SJSA1 (cell line): ENCODE data around the gene MTCH1. TPM values are rescaled to one million over a fixed set of nuclear protein-coding genes. Genes with fewer than 3 reads are reported as not detected.
"Not testable (repeated sequence)": the region's sequence is repeated elsewhere in the genome, so short reads cannot be mapped to it uniquely, and the experiment has no call there.

Source experiments
- DNase-seq, 2 experiments: peaks; one replicate each; pipeline ENCODE4 v3.0.0-alpha.2; 2015 to 2020; ENCODE audit warnings: low spot score in 2 of 2, low read depth in 1 of 2
- H3K27ac ChIP-seq: fragments of 250-450 bp; sonication (Bioruptor Pico); 2 replicates; pipeline ENCODE4 v1.5.1; 2020; ENCODE audit warnings: mild to moderate bottlenecking, moderate library complexity
- H3K27me3 ChIP-seq: fragments of 250-450 bp; sonication (Bioruptor Pico); replicated peaks from 2 replicates; pipeline ENCODE4 v1.5.1; 2020; ENCODE audit warnings: mild to moderate bottlenecking, moderate library complexity
- H3K36me3 ChIP-seq: fragments of 250-450 bp; sonication (Bioruptor Pico); 2 replicates; pipeline ENCODE4 v1.5.1; 2020; ENCODE audit warnings: mild to moderate bottlenecking
- H3K4me1 ChIP-seq: fragments of 250-450 bp; sonication (Bioruptor Pico); replicated peaks from 2 replicates; pipeline ENCODE4 v1.6.1; 2021; ENCODE audit warnings: mild to moderate bottlenecking
- H3K4me3 ChIP-seq: fragments of 250-450 bp; sonication (Bioruptor Pico); 2 replicates; pipeline ENCODE4 v1.5.1; 2020; ENCODE audit warnings: mild to moderate bottlenecking
- H3K9me3 ChIP-seq: fragments of 250-450 bp; sonication (Bioruptor Pico); replicated peaks from 2 replicates; pipeline ENCODE4 v1.5.1; 2020; ENCODE audit warnings: mild to moderate bottlenecking
- total RNA-seq: library from RNA; depleted of rRNA; stranded (reverse); fragments of >200 nt; shearing (Covaris generic); gene quantifications from 2 replicates; pipeline ENCODE4 v1.2.3, GENCODE V29; 2014

The MTCH1 gene
- total RNA-seq, 1 experiment from 2014 or later = 297 TPM

DNA sequence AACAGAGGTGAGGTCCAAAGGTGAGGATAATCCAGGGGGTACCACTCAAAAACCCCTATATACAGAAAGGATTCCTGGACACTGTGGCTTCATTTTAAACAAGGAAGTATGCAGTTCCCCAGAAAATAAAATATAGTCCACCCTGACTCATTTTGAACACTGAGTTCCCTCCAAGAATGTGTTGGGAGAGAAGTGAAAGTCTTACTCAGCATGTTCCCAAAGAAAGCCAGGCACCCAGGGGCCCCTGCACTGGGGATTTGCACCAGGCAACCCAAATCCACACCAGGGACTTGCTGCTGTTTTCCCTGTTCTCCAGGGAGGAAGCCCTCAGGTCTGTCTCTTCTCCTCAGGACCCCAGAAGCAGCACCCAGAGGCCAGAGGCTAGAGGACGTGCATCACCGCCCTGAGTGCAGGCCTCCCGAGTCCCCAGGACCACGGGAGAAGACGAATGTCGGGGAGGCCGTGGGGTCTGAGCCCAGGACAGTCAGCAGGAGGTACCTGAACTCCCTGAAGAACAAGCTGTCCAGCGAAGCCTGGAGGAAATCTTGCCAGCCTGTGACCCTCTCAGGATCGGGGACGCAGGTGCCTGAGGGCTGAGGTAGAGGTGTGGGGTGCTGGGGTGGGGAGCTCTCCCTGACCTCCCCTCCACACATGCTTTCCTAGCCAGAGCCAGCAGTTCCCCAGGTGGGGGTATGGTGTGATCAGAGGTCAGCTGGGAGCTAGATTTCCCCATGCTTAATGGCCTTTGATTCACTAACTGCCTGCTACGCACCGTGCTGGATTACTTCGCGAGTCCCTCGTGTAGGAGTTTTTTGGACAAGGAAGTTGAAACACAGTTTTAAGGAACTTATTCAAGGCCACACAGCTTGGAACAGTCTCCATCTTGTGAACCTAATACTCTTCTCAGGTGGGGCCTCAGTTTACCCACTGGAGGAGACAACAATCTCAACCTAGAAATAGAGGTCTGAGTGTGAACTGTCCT lies 22.8 kb upstream of the MTCH1 start:
- Histone ChIP-seq H3K27ac (no peak overlapping the region), H3K27me3 (no peaks in the 10 kb centered on the region), H3K4me3 (no peak overlapping the region), H3K4me1 (peaks cover 8% of the 10 kb centered on the region; the same call in 1 of the 2 replicates), H3K9me3 (no peaks in the 10 kb centered on the region), H3K36me3 (no peaks in the 10 kb centered on the region)
- DNase-seq = no peak

DNA sequence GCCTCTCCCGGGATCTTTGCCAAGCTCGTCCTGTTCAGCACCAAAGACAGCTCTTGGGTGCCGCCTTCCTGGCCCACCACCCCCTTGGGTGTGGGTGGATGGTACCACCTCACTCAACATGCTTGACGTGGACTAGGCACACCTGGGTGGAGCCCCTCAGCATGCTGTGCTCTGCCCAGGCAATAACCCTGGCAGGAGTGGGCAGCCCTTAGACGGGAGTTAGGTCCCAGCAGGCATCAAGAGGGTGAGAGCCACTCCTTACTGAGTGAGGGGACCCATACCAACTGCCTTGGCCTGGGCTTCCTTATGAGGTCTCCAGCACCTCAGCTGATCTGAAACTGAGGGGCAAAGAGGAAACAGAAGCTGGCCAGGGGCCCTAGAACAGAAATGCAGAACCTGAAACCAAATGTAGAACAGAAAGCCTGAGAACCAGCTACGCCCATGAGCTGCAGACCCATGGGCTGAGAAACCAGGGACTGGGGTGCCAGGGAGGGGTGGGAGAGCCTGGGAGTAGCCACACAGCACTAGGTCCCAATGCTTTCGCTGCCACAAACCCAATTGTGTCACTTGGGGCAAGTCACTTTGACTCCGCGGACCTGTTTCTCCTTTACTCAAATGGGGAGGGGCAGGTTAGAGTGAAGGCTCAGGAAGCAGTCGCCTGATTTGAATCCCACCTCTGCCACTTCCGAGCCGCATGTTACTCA lies 21.5 kb upstream of the MTCH1 start:
- Histone ChIP-seq H3K4me3 (no peak overlapping the region), H3K36me3 (no peaks in the 10 kb centered on the region), H3K27me3 (no peaks in the 10 kb centered on the region), H3K9me3 (no peaks in the 10 kb centered on the region), H3K27ac (no peak overlapping the region), H3K4me1 (peaks cover 8% of the 10 kb centered on the region; the same call in 1 of the 2 replicates)
- DNase-seq = no peak

DNA sequence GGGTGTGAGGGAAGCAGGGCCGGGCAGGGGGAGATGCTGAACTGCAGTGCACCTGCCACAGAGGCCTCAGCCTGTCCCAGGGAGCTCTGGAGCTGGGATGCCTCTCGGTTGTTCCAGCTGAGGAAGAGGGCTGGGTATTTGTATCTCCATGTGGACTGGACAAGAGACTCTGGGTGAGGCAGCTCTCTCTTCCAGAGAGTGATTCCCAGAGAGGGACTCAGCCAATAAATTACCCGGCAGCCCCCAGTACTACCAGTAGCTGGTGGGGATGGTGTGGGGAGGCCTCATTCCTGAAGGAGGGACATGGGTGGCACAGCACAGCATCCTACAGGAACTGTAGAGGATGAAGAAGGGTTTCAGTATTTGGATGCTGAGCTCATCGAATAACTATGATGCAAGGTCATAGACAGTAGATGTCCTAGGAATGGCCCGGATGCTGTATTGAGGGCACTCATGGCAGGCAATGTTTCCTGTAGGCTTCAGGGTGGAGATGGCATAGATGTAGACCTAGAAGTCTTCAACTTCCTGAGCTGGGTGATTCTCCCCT lies 20.9 kb upstream of the MTCH1 start:
- no peak overlapping the region for H3K27ac ChIP-seq
- H3K27me3 ChIP-seq = no peaks in the 10 kb centered on the region
- no peak overlapping the region for H3K4me3 ChIP-seq
- no peak for DNase-seq
- no peaks in the 10 kb centered on the region for H3K9me3 ChIP-seq
- no peaks in the 10 kb centered on the region for H3K36me3 ChIP-seq
- H3K4me1 ChIP-seq = peaks cover 8% of the 10 kb centered on the region; the same call in 1 of the 2 replicates

DNA sequence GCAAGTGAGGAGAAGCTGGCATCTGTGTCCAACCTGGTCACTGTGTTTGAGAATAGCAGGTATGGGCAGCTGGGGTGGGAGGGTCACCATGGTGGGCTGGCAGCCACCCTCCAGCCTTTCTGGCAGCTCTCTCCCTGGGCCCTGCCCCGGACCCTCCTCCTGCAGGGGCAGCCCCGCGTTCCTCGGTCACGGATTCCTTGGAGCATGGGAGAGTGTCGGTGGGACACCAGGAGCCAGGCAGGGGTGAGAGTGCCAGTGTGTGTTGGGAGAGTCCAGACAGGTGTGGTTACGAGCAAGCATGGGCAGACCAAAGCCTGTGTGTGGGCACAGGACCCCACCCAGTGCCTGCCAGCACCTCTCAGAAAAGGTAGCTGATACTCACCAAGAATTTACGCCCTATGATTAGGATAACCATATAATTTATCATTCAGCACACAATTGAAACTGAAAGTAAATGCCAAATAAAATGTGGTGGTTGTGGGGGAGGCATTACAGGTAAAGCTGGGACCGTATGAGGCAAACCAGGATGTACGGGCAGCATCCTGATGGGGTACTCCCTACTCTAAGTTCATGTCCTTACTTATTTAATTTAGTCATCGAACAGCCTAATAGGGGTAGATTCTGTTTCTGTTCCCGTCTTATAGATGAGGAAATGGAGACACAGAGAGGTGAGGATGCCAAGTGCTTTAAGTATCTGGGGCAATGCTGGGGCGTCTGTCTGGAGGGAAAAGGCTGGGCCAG lies 20.0 kb upstream of the MTCH1 start:
- no peaks in the 10 kb centered on the region for H3K27me3 ChIP-seq
- no peak overlapping the region for H3K4me3 ChIP-seq
- peaks cover 8% of the 10 kb centered on the region; the same call in 1 of the 2 replicates for H3K4me1 ChIP-seq
- H3K27ac ChIP-seq = no peak overlapping the region
- no peaks in the 10 kb centered on the region for H3K9me3 ChIP-seq
- H3K36me3 ChIP-seq = no peaks in the 10 kb centered on the region
- DNase-seq = no peak

DNA sequence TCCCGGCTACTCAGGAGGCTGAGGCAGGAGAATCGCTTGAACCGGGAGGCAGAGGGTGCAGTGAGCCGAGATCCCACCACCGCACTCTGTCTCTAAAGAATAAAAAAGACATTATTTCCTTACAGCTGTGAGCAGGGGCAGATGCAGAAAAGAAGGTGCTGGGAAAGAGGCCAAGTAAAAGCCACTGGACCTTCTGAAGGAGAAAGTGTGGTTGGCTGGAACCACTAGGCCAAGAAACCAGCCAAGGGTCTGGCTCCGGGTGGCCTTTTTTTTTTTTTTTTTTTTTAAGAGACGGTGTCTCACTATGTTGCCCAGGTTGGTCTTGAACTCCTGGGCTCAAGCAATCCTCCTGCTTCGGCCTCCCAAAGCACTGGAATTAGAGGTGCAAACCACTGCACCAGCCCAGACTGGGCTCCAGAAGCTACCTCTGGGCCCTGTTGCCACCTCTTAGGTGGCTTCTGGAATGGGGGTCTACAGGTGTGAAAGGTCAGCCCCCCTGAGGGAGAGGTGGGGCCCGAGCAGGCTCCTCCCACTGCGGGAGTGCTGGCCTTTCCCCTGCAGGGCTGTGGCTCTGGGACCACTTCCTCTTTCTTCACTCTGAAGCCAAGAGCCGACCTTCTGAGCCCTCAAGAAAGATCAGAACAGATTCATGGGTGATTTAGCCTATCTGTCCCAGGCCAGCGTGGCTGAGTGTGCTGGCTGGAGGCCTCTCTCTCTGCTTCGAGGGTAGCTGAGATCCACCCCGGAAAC lies 19.2 kb upstream of the MTCH1 start, which contains the start of gene FGD2:
Gene FGD2 (plus strand): TSS at position 595 of the 750 bp plus-strand sequence. CDS start 163 bp downstream, outside the sequence.
- peaks cover 8% of the 10 kb centered on the region; the same call in 1 of the 2 replicates for H3K4me1 ChIP-seq
- H3K36me3 ChIP-seq = no peaks in the 10 kb centered on the region
- H3K27me3 ChIP-seq = no peaks in the 10 kb centered on the region
- no peaks in the 10 kb centered on the region for H3K9me3 ChIP-seq
- no peak for DNase-seq
- H3K4me3 ChIP-seq = no peak within 1 kb of the TSS
- no peak within 1 kb of the TSS for H3K27ac ChIP-seq

DNA sequence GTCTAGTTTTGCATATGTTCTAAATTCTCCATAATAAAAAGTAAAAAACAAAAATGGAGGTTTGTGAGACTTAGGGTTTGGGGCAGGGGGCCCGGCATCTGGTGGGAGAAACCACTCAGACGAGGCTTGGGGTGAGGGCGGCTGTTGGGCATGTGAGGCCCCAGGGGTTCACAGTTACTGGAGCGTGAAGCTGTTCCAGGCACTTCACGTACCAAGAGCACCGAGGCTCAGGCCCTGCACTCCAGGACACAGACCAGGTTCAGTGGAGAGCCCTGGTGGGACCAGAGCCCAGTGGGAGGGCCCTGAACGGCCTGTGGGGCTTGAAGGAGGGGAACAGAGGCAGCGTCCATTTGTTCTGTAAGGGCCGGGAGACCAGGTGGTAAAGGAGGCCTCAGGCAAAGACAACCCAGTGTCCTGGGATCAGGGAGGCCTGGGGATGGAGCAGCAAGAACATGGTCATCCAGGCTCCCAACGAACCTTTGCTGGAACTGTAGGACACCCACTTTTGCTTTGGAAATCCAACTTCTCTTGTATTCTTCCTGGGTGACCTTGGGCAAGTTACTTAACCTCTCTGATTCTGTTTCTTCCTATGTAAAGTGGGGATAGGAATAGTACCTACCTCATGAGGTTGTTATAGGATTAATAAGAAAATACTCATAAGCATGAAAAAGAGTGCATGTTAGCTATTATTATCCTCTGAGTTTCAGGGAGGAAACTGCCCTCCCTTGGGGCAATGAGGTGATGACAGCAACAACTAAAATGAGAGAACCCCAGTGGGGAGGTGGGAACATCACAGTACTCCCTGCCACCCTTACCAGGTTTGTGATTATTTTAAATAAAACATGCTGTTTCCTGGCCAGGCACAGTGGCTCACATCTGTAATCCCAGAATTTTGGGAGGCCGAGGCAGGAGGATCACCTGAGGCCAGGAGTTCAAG lies 18.3 kb upstream of the MTCH1 start:
- Histone ChIP-seq H3K4me3 (no peak overlapping the region), H3K36me3 (no peaks in the 10 kb centered on the region), H3K4me1 (peaks cover 8% of the 10 kb centered on the region; the same call in 1 of the 2 replicates), H3K9me3 (no peaks in the 10 kb centered on the region), H3K27ac (no peak overlapping the region), H3K27me3 (no peaks in the 10 kb centered on the region)
- DNase-seq = no peak

DNA sequence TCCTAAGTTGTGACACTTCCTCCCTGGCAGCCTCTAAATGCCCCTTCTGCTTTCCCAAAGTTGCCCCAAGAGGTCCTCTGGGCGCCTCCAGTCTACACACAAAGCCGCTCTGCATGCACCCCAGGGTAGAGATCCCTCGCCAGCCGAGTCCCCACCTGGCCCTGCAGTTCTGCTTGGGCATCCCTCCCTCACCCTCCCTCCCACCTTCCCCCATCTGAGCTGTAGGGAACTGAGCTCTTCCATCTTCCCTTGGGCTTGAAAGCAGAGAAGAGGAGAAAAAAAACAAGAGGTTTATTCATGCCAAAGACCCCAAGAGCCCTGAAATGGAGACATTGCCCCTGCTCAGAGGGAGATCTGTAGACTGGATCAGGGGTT lies 13.7 kb upstream of the MTCH1 start:
- Histone ChIP-seq H3K9me3 (no peaks in the 10 kb centered on the region), H3K4me1 (no peaks in the 10 kb centered on the region), H3K36me3 (no peaks in the 10 kb centered on the region), H3K4me3 (no peak overlapping the region), H3K27ac (no peak overlapping the region), H3K27me3 (no peaks in the 10 kb centered on the region)
- DNase-seq = no peak

DNA sequence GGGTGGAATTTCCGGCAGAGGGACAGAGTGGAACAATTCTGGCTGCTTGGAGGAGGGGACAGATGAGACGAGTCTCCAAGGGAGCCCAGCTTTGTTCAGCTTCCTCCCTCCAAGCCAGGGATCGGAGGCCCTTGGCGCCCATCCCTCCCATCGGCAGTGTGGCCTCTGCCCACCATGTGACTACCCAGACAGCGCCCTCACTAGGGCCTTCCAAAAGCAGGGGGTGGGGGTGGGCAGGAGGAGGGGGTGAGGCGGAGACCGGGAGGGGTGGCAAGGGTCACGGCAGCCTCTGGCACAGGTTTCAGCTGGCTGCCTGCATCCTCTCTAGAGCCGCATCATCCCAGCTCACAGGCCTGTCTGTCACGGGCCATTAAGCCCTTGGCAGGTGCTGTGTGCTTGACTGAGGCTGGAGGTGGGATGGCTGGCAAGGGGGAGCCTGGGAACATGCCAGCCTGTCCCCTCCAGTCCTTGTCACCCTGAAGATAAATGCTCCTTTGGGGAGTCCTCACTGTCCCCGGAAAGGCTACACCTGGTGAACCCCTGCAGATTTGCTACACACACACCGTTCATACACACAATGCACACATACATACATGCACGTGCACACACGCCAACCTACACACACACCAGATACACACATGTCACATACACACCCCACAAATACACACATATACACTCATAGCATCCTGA lies 13.2 kb upstream of the MTCH1 start:
- DNase-seq = no peak
- Histone ChIP-seq H3K4me1 (no peaks in the 10 kb centered on the region), H3K4me3 (no peak overlapping the region), H3K27ac (no peak overlapping the region), H3K27me3 (no peaks in the 10 kb centered on the region), H3K9me3 (no peaks in the 10 kb centered on the region), H3K36me3 (no peaks in the 10 kb centered on the region)

DNA sequence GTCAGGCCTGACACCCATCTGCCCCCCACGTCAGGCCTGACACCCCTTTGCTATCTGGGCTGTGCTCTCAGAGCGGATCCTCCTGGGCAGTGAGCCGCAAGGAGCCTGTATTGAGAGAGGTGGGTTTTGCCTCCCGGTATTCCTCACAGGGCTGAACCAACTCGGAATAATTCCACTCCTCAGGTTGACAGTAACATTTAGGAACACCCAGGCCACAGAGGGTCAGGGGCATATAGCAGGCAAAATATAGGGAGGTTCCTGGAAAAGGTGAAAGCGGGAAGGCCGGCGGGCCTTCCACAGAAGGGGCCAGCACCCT lies 12.7 kb upstream of the MTCH1 start:
- H3K9me3 ChIP-seq = no peaks in the 10 kb centered on the region
- no peak overlapping the region for H3K4me3 ChIP-seq

DNA sequence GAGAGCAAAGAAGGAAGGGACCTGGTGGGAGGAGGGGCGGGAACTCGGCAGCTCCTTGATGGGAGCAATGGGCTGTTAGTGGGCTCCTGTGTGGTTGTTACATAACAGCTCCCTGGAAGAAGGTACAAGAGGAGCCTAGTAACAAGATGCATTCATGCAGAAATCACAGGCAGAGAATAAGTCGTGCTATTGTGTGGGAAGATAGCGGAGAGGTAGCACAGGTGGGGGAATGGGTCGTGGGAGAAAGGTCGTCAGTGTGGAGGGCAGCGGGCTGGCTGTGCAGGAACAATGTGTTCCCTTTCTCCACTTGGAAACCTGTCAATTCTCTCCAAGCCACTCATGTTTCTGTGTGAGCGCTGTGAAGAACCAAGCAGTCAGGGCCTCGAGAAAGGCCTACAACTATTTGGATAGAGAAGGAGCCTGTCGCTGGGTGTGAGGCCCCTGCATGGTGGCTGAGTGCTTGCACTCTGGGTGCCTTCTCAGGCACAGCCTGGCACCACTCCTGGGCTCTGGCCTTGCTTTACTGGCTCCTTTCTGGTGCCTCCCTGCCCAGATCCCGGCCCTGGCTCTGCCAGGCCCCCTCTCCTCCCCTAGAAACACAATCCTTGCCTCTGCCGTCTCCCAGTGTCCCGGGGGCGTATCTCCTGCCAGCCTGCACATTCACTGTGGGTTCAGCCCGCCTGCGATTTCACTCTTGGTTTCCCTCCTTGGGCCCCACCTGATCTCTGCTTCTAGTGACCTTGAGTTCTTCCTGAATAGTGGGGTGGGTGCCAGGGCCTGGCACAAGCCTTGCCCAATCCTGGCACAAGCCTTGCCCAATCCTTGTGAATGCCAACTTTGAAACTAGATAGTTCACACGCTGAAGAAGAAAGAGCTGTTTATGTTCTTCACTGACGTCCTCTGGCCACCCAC lies 12.1 kb upstream of the MTCH1 start:
- no peak overlapping the region for H3K4me3 ChIP-seq
- no peaks in the 10 kb centered on the region for H3K4me1 ChIP-seq
- H3K36me3 ChIP-seq = no peaks in the 10 kb centered on the region
- no peak for DNase-seq
- H3K27me3 ChIP-seq = no peaks in the 10 kb centered on the region
- no peak overlapping the region for H3K27ac ChIP-seq
- no peaks in the 10 kb centered on the region for H3K9me3 ChIP-seq

More for the DNA sequence above, 12.7 kb upstream of the MTCH1 start:
- no peaks in the 10 kb centered on the region for H3K36me3 ChIP-seq
- H3K27ac ChIP-seq = no peak overlapping the region
- no peaks in the 10 kb centered on the region for H3K4me1 ChIP-seq
- no peaks in the 10 kb centered on the region for H3K27me3 ChIP-seq
- DNase-seq = no peak

DNA sequence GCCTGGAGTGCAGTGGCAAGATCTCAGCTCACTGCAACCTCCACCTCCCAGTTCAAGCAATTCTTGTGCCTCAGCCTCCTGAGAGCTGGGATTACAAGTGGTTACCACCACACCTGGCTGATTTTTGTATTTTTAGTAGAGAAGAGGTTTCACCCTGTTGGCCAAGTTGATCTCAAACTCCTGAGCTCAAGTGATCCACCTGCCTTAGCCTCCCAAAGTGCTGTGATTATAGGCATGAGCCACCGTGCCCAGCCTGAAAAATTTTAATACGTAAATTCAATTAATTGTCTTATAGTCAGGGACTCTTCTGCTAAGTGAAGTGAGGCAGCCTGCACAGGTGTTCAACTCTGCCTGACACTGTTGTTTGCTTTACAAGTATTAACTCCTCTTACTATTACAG lies 4.4 kb upstream of the MTCH1 start:
- DNase-seq, H3K27ac ChIP-seq, H3K4me1 ChIP-seq, H3K4me3 ChIP-seq, H3K9me3 ChIP-seq, H3K36me3 ChIP-seq, H3K27me3 ChIP-seq: not testable (repeated sequence)
